GM19023 (cell line): ENCODE measurements around the gene ENO3.

Source experiments
- ATAC-seq: cut with Tn5 transposase; IDR thresholded peaks from one replicate; pipeline ENCODE4 v1.9.1; 2021; ENCODE audit warnings: mild to moderate bottlenecking, moderate library complexity; ENCODE audit not compliant: unreplicated experiment

ENO3 gene

GRCh38 chr17:4949321-4950074 is 1.4 kb upstream of the ENO3 start:
- ATAC-seq = peak; percentile 36

- peak; percentile 2 for ATAC-seq
These were observed 709 bp upstream of the ENO3 start for GRCh38 chr17:4950075-4950745.

GRCh38 chr17:4951486-4951885 is 567 bp downstream of the ENO3 start:
- no peak for ATAC-seq

- no peak for ATAC-seq
These were observed 2.6 kb downstream of the ENO3 start for GRCh38 chr17:4953451-4953961.

GRCh38 chr17:4955091-4955490 is 4.2 kb downstream of the ENO3 start:
- ATAC-seq = no peak

- no peak for ATAC-seq
These were observed 5.7 kb downstream of the ENO3 start for GRCh38 chr17:4956493-4957061.

GRCh38 chr17:4958102-4958501 is 7.2 kb downstream of the ENO3 start:
- no peak for ATAC-seq

GRCh38 chr17:4959261-4959965 is 8.5 kb downstream of the ENO3 start:
- ATAC-seq = no peak

GRCh38 chr17:4960279-4960922 is 9.5 kb downstream of the ENO3 start:
- ATAC-seq = no peak

GRCh38 chr17:4965311-4965986 is 14.5 kb downstream of the ENO3 start:
- ATAC-seq = no peak

GRCh38 chr17:4966844-4967538 is 16.1 kb downstream of the ENO3 start:
- ATAC-seq = peak; percentile 82

GRCh38 chr17:4967539-4968485 is 16.9 kb downstream of the ENO3 start, which contains the start of gene SPAG7:
SPAG7 (minus strand) TSS chr17:4967817; CDS start chr17:4967804, 13 bp downstream.
- ATAC-seq = peak; percentile 54

- no peak for ATAC-seq
These were observed 17.6 kb downstream of the ENO3 start for GRCh38 chr17:4968486-4969046.

GRCh38 chr17:4969047-4969550 is 18.2 kb downstream of the ENO3 start:
- ATAC-seq = no peak

GRCh38 chr17:4969551-4970173 is 18.7 kb downstream of the ENO3 start:
- ATAC-seq = no peak

- no peak for ATAC-seq
These were observed 19.4 kb downstream of the ENO3 start for GRCh38 chr17:4970273-4970672.

GRCh38 chr17:4971826-4972225 is 20.9 kb downstream of the ENO3 start:
- no peak for ATAC-seq
